Keratinocyte (primary cell): Measurements from ENCODE around the gene PHACTR1. TPM values are rescaled to one million over a fixed set of nuclear protein-coding genes. Genes with fewer than 3 reads are reported as not detected.

Experiments used
- DNase-seq: peaks from one replicate; pipeline ENCODE4 v3.0.0-alpha.2; 2011; ENCODE audit warnings: low read depth, missing footprints, low spot score
- FAIRE-seq: peaks from 2 replicates; lab custom pipeline; 2011; peaks lifted over from hg19 to GRCh38; lab: Jason Lieb, UNC
- H2AFZ ChIP-seq: 2 replicates; pipeline ENCODE4 v1.6.0; 2012; ENCODE audit warnings: low read length, control low read depth, inconsistent platforms; ENCODE audit not compliant: control insufficient read depth
- H3K27ac ChIP-seq: 2 replicates; pipeline ENCODE4 v1.5.1; 2011; ENCODE audit warnings: low read length; ENCODE audit not compliant: control insufficient read depth, insufficient read depth
- H3K27me3 ChIP-seq: 3 replicates; pipeline ENCODE4 v1.6.0; 2011; ENCODE audit warnings: low read length; ENCODE audit not compliant: control insufficient read depth, insufficient read depth; ENCODE audit errors: extremely low read depth
- H3K36me3 ChIP-seq, 2 experiments: 2 replicates in 1 of 2; 3 replicates in 1 of 2; pipeline ENCODE4 v1.5.1; 2011; ENCODE audit warnings: low read length in 2 of 2, mild to moderate bottlenecking in 1 of 2; ENCODE audit not compliant: control insufficient read depth in 2 of 2, insufficient read depth in 2 of 2; ENCODE audit errors: extremely low read depth in 1 of 2
- H3K4me1 ChIP-seq: 3 replicates; pipeline ENCODE4 v1.5.1; 2011; ENCODE audit warnings: low read length; ENCODE audit not compliant: control insufficient read depth, insufficient read depth; ENCODE audit errors: extremely low read depth
- H3K4me2 ChIP-seq: 3 replicates; pipeline ENCODE4 v1.6.0; 2011; ENCODE audit warnings: low read depth, low read length; ENCODE audit not compliant: control insufficient read depth, insufficient read depth; ENCODE audit errors: extremely low read depth
- H3K4me3 ChIP-seq, 3 experiments: fragments of 200-600 bp in 1 of 3; sonication (generic) in 1 of 3; 2 replicates in 2 of 3; 3 replicates in 1 of 3; pipeline ENCODE4 v1.5.1; 2011 to 2016; ENCODE audit warnings: low read length in 3 of 3, mild to moderate bottlenecking in 3 of 3, control low read depth in 2 of 3, inconsistent platforms in 1 of 3, low read depth in 1 of 3, mixed read lengths in 1 of 3, mixed run types in 1 of 3, moderate library complexity in 1 of 3; ENCODE audit not compliant: control insufficient read depth in 2 of 3, insufficient read depth in 2 of 3; ENCODE audit errors: extremely low read depth in 1 of 3
- H3K79me2 ChIP-seq: 2 replicates; pipeline ENCODE4 v1.6.0; 2012; ENCODE audit warnings: low read length; ENCODE audit not compliant: control insufficient read depth, insufficient read depth
- H3K9ac ChIP-seq: 3 replicates; pipeline ENCODE4 v1.6.0; 2011; ENCODE audit warnings: low read length; ENCODE audit not compliant: control insufficient read depth, insufficient read depth; ENCODE audit errors: extremely low read depth
- H3K9me1 ChIP-seq: 3 replicates; pipeline ENCODE4 v1.6.0; 2011; ENCODE audit warnings: low read length; ENCODE audit not compliant: control insufficient read depth, insufficient read depth; ENCODE audit errors: extremely low read depth
- H3K9me3 ChIP-seq: 2 replicates; pipeline ENCODE4 v1.5.1; 2012; ENCODE audit warnings: low read depth, low read length; ENCODE audit not compliant: control insufficient read depth
- H4K20me1 ChIP-seq: 3 replicates; pipeline ENCODE4 v1.6.0; 2011; ENCODE audit warnings: low read length; ENCODE audit not compliant: control insufficient read depth, insufficient read depth; ENCODE audit errors: extremely low read depth
- CTCF ChIP-seq, 3 experiments: IDR thresholded peaks in 1 of 3; conservative IDR thresholded peaks in 1 of 3; optimal IDR thresholded peaks in 1 of 3; 2 replicates in 2 of 3; 3 replicates in 1 of 3; pipeline versions ENCODE3 to v1.5.1; 2011; ENCODE audit warnings: low read length in 3 of 3, mild to moderate bottlenecking in 3 of 3, moderate library complexity in 2 of 3, control low read depth in 1 of 3, inconsistent platforms in 1 of 3; ENCODE audit not compliant: insufficient read depth in 2 of 3; ENCODE audit errors: extremely low read depth in 1 of 3
- EZH2 ChIP-seq: IDR thresholded peaks from one replicate; pipeline ENCODE4 v1.6.1; 2012; ENCODE audit warnings: inconsistent platforms, mild to moderate bottlenecking, low read length, moderate library complexity
- dilution Hi-C: fragments of 300-500 bp; cut with MboI; formaldehyde crosslinking; loops from one replicate; pipeline ENCODE4 v1.7.0; 2020; ENCODE audit warnings: low sequenced_read_pairs; ENCODE audit not compliant: extremely low pct_ligation_motif_present
- polyA plus RNA-seq, 5 experiments: library from polyadenylated mRNA; depleted of rRNA in 3 of 5; stranded (reverse) in 3 of 5; stranded (forward) in 1 of 5; unstranded in 1 of 5; fragments of >200 nt; gene quantifications; 1 replicate in 1 of 5; 2 replicates in 3 of 5; 3 replicates in 1 of 5; pipeline versions ENCODE4 v1.2.1 to v1.2.3, GENCODE V29; 2011 to 2012; ENCODE audit warnings: missing spikeins in 2 of 5, low read depth in 1 of 5, low replicate concordance in 1 of 5

PHACTR1 gene
- polyA plus RNA-seq, 1 donor (not counting 4 experiments of a cell fraction or from before 2014, with no cell fraction given), result 0.22 TPM

- H3K4me2 ChIP-seq, result no peak overlapping the region
- H3K36me3 ChIP-seq, result no peaks in the 10 kb centered on the region
- DNase-seq, result no peak
- no peaks in the 10 kb centered on the region for H3K4me1 ChIP-seq
- FAIRE-seq, result no peak
- H4K20me1 ChIP-seq, result no peaks in the 10 kb centered on the region
- H3K9me1 ChIP-seq, result no peaks in the 10 kb centered on the region
- no peaks in the 10 kb centered on the region for H3K9me3 ChIP-seq
- H3K79me2 ChIP-seq, result no peaks in the 10 kb centered on the region
- H3K4me3 ChIP-seq, result no peak overlapping the region
- H3K27ac ChIP-seq, result no peak overlapping the region
- H2AFZ ChIP-seq, result no peak overlapping the region
- dilution Hi-C loops, result no loop called here
- H3K27me3 ChIP-seq, result no peaks in the 10 kb centered on the region
- H3K9ac ChIP-seq, result no peak overlapping the region
- no peak for TF ChIP-seq EZH2
- no peak for TF ChIP-seq CTCF (optimal IDR thresholded peaks at IDR 0.05 in 1 of 3, IDR thresholded peaks at IDR 0.05 in 1 of 3, conservative IDR thresholded peaks at IDR 0.05 in 1 of 3; ENCODE audit: extremely low read depth in 1 of 3, insufficient read depth in 2 of 3, low read length in 3 of 3)
Observed at GRCh38 chr6:13080462-13081188, 364.1 kb downstream of the PHACTR1 start.

- FAIRE-seq (no peak), DNase-seq (no peak)
- no peaks in the 10 kb centered on the region for H3K79me2 ChIP-seq
- H3K36me3 ChIP-seq, result no peaks in the 10 kb centered on the region
- H3K9me3 ChIP-seq, result no peaks in the 10 kb centered on the region
- no peaks in the 10 kb centered on the region for H3K9me1 ChIP-seq
- no peak overlapping the region for H3K27ac ChIP-seq
- H2AFZ ChIP-seq, result no peak overlapping the region
- TF ChIP-seq CTCF (optimal IDR thresholded peaks at IDR 0.05 in 1 of 3, IDR thresholded peaks at IDR 0.05 in 1 of 3, conservative IDR thresholded peaks at IDR 0.05 in 1 of 3; ENCODE audit: extremely low read depth in 1 of 3, insufficient read depth in 2 of 3, low read length in 3 of 3), result no peak
- TF ChIP-seq EZH2, result no peak
- no peaks in the 10 kb centered on the region for H3K27me3 ChIP-seq
- no peaks in the 10 kb centered on the region for H4K20me1 ChIP-seq
- H3K4me1 ChIP-seq, result no peaks in the 10 kb centered on the region
- no peak overlapping the region for H3K4me3 ChIP-seq
- no peak overlapping the region for H3K9ac ChIP-seq
- dilution Hi-C loops, result no loop called here
- H3K4me2 ChIP-seq, result no peak overlapping the region
Observed at GRCh38 chr6:13081189-13081563, 364.6 kb downstream of the PHACTR1 start.
